AG09309 (cell line): Measurements from ENCODE around the gene OR51M1.
"Not testable (repeated sequence)": the region's sequence is repeated elsewhere in the genome, so short reads cannot be mapped to it uniquely, and the experiment has no call there.

Experiments
- DNase-seq: peaks from one replicate; pipeline ENCODE4 v3.0.0-alpha.2; 2010; ENCODE audit warnings: low read depth
- H3K4me3 ChIP-seq: 2 replicates; pipeline ENCODE4 v1.5.1; 2011; ENCODE audit warnings: mild to moderate bottlenecking, low read depth, low read length, moderate library complexity; ENCODE audit not compliant: control insufficient read depth
- TF ChIP-seq, protein P1 (sequence below): IDR thresholded peaks from 2 replicates; pipeline ENCODE4 v1.5.1; 2011; ENCODE audit warnings: mild to moderate bottlenecking, low read depth, low read length, inconsistent platforms; ENCODE audit not compliant: insufficient read depth, control insufficient read depth; ENCODE audit errors: missing control alignments

The OR51M1 gene

DNA sequence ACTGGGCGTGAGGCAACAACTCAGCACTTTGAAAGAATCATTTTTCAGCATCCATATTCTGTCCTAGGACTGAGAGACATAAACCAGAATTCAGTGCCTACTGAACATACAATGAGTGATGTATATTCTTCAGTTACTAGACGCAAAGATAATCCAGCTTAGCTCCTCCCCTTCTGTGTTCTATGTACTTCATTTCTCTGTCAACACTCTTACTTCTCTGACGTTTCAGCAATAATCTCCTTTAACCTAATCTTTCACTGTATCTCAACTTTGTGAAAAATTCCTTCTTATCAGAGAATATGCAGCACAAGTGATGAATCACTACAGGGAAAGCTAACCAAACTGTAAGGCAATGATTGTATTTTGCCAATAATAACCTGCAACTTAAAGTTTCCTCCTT, 37.8 kb upstream of the OR51M1 start:
- H3K4me3 ChIP-seq, result no peak overlapping the region
- no peak for DNase-seq
- TF ChIP-seq, protein P1, sequence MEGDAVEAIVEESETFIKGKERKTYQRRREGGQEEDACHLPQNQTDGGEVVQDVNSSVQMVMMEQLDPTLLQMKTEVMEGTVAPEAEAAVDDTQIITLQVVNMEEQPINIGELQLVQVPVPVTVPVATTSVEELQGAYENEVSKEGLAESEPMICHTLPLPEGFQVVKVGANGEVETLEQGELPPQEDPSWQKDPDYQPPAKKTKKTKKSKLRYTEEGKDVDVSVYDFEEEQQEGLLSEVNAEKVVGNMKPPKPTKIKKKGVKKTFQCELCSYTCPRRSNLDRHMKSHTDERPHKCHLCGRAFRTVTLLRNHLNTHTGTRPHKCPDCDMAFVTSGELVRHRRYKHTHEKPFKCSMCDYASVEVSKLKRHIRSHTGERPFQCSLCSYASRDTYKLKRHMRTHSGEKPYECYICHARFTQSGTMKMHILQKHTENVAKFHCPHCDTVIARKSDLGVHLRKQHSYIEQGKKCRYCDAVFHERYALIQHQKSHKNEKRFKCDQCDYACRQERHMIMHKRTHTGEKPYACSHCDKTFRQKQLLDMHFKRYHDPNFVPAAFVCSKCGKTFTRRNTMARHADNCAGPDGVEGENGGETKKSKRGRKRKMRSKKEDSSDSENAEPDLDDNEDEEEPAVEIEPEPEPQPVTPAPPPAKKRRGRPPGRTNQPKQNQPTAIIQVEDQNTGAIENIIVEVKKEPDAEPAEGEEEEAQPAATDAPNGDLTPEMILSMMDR, result no peak

DNA sequence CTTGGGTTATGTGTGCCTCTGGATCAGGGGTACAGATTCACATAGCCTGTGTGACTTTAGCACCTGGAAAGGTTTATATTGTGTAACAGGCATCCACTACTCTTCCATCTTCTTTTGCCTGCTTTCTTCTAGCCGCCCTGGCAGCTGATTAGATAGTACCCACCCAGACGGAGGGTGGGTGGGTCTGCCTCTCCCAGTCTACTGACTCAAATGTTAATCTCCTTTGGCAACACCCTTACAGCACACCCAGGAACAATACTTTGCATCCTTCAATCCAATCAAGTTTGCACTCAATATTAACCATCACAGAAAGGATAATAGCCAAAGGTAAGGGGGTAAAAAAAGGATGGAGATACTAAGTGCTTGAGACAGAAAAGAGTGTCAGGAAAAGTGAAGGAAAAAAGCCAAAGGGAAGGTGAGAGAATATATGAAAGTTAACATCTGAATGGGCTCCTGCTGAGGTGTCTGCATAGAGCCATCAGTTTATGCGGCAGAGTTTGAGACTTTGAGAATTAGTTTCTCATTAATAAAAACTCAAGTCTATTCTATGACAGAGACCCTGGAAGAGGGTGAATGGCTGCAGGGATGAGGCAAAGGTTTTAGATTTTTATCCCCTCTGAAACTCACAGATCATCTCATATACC, 34.9 kb upstream of the OR51M1 start:
- no peak for DNase-seq
- TF ChIP-seq, protein P1, result no peak
- H3K4me3 ChIP-seq, result no peak overlapping the region

DNA sequence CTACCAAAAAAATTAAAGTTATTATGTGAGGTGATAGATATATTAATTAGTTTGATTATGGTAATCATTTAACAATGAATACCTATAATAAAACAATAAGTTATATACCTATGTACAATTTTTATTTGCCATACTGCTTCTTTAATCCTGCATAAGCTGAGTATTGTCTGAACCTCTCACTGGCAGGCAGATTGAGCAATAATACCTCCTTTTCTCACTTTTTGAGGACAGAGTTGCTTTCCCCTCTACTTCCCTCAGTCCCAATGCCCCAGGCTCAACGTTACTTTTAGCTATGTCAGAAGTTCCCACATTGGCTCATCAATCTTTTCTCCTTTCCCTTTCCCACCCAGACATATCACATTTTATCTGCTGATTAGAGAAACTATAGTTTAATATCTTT, 34.1 kb upstream of the OR51M1 start:
- TF ChIP-seq, protein P1, result no peak
- DNase-seq, result no peak
- no peak overlapping the region for H3K4me3 ChIP-seq

DNA sequence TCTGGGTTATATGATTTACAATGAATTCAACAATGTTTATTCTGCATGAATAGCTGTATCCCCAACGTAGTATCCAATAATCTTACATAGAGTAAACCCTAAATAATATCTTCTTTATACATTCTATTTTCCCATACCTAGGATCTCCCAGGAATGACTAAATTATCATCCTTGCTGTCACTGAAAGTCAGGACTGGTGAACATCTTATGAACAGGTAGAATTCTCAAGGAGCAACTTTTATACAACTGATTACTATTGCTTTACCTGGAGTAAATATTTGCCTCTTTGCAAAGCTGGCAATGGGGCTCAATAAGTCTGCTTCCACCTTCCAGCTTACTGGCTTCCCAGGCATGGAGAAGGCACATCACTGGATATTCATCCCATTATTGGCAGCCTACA, 32.4 kb upstream of the OR51M1 start, which contains the start of gene OR51B6:
Gene OR51B6, plus strand, starts transcription at position 301 of the 400 bp plus-strand sequence. Its CDS starts 0 bp downstream, at position 301.
- H3K4me3 ChIP-seq, result no peak within 1 kb of the TSS
- TF ChIP-seq, protein P1, result no peak
- DNase-seq, result no peak

DNA sequence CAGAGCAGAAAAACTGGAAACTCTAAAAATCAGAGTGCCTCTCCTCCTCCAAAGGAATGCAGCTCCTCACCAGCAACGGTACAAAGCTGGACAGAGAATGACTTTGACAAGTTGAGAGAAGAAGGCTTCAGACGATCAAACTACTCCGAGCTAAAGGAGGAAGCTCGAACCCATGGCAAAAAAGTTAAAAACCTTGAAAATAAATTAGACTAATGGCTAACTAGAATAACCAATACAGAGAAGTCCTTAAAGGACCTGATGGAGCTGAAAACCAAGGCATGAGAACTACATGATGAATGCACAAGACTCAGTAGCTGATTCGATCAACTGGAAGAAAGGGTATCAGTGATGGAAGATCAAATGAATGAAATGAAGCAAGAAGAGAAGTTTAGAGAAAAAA, 27.6 kb upstream of the OR51M1 start:
- H3K4me3 ChIP-seq, DNase-seq: not testable (repeated sequence)

DNA sequence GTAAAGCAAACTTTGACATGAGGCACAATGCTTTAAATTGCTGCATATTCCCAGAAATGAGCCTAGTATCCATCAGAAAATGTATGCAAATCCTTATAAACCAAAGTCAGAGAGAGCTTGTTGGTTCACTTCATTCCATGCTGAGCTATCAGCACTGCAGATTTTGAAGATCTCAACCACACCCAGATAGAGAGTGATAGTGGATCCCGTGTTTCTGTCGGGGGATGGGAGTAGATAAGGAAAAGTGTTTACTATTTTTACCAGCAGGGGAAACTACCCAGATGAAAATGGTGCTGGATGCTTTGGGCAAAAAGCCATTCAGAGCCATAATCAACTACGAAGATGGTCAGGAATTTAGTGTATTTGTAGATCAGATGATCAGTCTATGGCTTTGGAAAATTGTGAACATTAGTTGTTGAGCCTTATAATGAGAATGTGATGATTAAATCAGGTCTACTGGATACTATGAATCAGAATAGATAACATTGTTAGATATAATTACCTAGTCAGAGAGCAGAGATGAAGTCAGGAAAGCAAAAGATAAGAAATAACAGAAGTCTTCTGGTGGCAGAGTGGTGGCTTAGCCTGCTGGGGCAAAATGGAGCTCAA, 21.5 kb upstream of the OR51M1 start:
- TF ChIP-seq, protein P1, result no peak
- DNase-seq, result no peak
- H3K4me3 ChIP-seq, result no peak overlapping the region

DNA sequence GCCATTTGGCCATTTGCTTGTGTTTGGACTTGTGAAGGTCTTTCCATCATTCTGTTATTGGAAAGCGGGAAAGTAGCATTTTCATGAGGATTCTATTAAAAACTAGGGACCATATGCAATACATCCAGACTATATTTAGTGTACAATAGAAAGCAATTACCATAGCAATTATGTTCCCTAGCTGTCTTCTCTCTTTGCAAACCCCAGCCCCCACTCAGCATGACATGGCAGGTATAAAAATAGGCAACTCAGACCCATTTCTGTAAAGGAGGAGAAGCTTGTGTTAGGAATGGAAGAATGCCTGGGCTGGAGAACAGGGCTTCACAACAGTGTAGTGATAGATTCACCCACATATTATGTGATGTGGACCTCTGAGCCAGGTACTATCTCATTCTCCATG, 19.9 kb upstream of the OR51M1 start:
- TF ChIP-seq, protein P1, result no peak
- H3K4me3 ChIP-seq, result no peak overlapping the region
- DNase-seq, result no peak
